Cardiac muscle cell (in vitro differentiated cells and primary cell): ENCODE data around the gene CXCL5. TPM values are rescaled to one million over a fixed set of nuclear protein-coding genes. Genes with fewer than 3 reads are reported as not detected.

Experiments
- DNase-seq, 2 donors: peaks; one replicate each; pipeline versions ENCODE4 v3.0.0 to v3.0.0-alpha.2; 2010 to 2017; ENCODE audit warnings: low read depth in 1 of 2, low spot score in 1 of 2
- H3K27ac ChIP-seq: fragments of 200-600 bp; sonication (generic); 2 replicates; pipeline ENCODE4 v1.5.1; 2016
- H3K27me3 ChIP-seq: fragments of 200-600 bp; sonication (generic); 2 replicates; pipeline ENCODE4 v1.6.0; 2016; ENCODE audit warnings: control low read depth
- H3K36me3 ChIP-seq: fragments of 200-600 bp; sonication (generic); 2 replicates; pipeline ENCODE4 v1.5.1; 2016; ENCODE audit warnings: control low read depth
- H3K4me1 ChIP-seq: fragments of 200-600 bp; sonication (generic); 2 replicates; pipeline ENCODE4 v1.8.1; 2017; ENCODE audit warnings: low read depth, mild to moderate bottlenecking, mixed run types
- H3K4me3 ChIP-seq: fragments of 200-600 bp; sonication (generic); 2 replicates; pipeline ENCODE4 v1.5.1; 2016; ENCODE audit warnings: mild to moderate bottlenecking
- H3K9me3 ChIP-seq: fragments of 200-600 bp; sonication (generic); 2 replicates; pipeline ENCODE4 v1.5.1; 2017; ENCODE audit warnings: low read depth, mild to moderate bottlenecking, control low read depth
- polyA plus RNA-seq: library from polyadenylated mRNA; unstranded; fragments of >200 nt; fragmentation: Nextera tagmentation; extraction: Ambion mirVana; gene quantifications from 2 replicates; pipeline ENCODE4 v1.2.1, GENCODE V29; 2016
- total RNA-seq: library from RNA; depleted of rRNA; stranded (reverse); fragments of >200 nt; gene quantifications from 2 replicates; pipeline ENCODE4 v1.2.3, GENCODE V29; 2016
- TF ChIP-seq, protein P1 (sequence below): IDR thresholded peaks from 2 replicates; pipeline ENCODE4 v1.5.1; 2012; ENCODE audit warnings: low read depth, mild to moderate bottlenecking, low read length

Gene CXCL5
- not detected in 2 replicates for total RNA-seq
- not detected in 2 replicates for polyA plus RNA-seq

- no peaks in the 10 kb centered on the region for H3K4me1 ChIP-seq
- TF ChIP-seq, protein P1, sequence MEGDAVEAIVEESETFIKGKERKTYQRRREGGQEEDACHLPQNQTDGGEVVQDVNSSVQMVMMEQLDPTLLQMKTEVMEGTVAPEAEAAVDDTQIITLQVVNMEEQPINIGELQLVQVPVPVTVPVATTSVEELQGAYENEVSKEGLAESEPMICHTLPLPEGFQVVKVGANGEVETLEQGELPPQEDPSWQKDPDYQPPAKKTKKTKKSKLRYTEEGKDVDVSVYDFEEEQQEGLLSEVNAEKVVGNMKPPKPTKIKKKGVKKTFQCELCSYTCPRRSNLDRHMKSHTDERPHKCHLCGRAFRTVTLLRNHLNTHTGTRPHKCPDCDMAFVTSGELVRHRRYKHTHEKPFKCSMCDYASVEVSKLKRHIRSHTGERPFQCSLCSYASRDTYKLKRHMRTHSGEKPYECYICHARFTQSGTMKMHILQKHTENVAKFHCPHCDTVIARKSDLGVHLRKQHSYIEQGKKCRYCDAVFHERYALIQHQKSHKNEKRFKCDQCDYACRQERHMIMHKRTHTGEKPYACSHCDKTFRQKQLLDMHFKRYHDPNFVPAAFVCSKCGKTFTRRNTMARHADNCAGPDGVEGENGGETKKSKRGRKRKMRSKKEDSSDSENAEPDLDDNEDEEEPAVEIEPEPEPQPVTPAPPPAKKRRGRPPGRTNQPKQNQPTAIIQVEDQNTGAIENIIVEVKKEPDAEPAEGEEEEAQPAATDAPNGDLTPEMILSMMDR = peak; percentile 46
Observed at GRCh38 chr4:73998040-73999011, at the start of gene CXCL5. Gene CXCL5, minus strand, starts transcription at chr4:73998677. Its CDS starts 96 bp downstream, at chr4:73998581.

GRCh38 chr4:74047152-74047551 is 48.7 kb upstream of the CXCL5 start:
- no peaks in the 10 kb centered on the region for H3K4me1 ChIP-seq
- no peak for DNase-seq
- H3K27ac ChIP-seq = no peak overlapping the region
- H3K36me3 ChIP-seq = no peaks in the 10 kb centered on the region
- TF ChIP-seq, protein P1 = no peak
- no peak overlapping the region for H3K4me3 ChIP-seq
- H3K9me3 ChIP-seq = no peaks in the 10 kb centered on the region
- no peaks in the 10 kb centered on the region for H3K27me3 ChIP-seq

More at GRCh38 chr4:73998040-73999011, at the start of gene CXCL5:
- Histone ChIP-seq H3K27me3 (peaks cover 19% of the 10 kb centered on the region), H3K9me3 (no peaks in the 10 kb centered on the region), H3K36me3 (no peaks in the 10 kb centered on the region), H3K27ac (no peak within 1 kb of the TSS), H3K4me3 (peak within 1 kb of the TSS; percentile 7)
- peak; percentile 28 to 91 for DNase-seq

GRCh38 chr4:74045772-74046171 is 47.3 kb upstream of the CXCL5 start:
- Histone ChIP-seq H3K36me3 (no peaks in the 10 kb centered on the region), H3K9me3 (no peaks in the 10 kb centered on the region), H3K4me3 (no peak overlapping the region), H3K4me1 (no peaks in the 10 kb centered on the region), H3K27me3 (no peaks in the 10 kb centered on the region), H3K27ac (no peak overlapping the region)
- DNase-seq = no peak
- TF ChIP-seq, protein P1 = no peak

- no peaks in the 10 kb centered on the region for H3K9me3 ChIP-seq
- TF ChIP-seq, protein P1 = no peak
- H3K4me3 ChIP-seq = no peak overlapping the region
Observed at GRCh38 chr4:74045247-74045646, 46.8 kb upstream of the CXCL5 start.

GRCh38 chr4:74044677-74045076 is 46.2 kb upstream of the CXCL5 start:
- H3K36me3 ChIP-seq = no peaks in the 10 kb centered on the region
- peaks cover 2% of the 10 kb centered on the region for H3K27me3 ChIP-seq
- no peaks in the 10 kb centered on the region for H3K9me3 ChIP-seq
- no peak overlapping the region for H3K4me3 ChIP-seq
- H3K27ac ChIP-seq = no peak overlapping the region
- TF ChIP-seq, protein P1 = no peak
- DNase-seq = no peak
- H3K4me1 ChIP-seq = no peaks in the 10 kb centered on the region

More at GRCh38 chr4:74045247-74045646, 46.8 kb upstream of the CXCL5 start:
- Histone ChIP-seq H3K27me3 (no peaks in the 10 kb centered on the region), H3K4me1 (no peaks in the 10 kb centered on the region), H3K27ac (no peak overlapping the region), H3K36me3 (no peaks in the 10 kb centered on the region)
- no peak for DNase-seq
